HG02588 (cell line): ENCODE results near the gene LRRC27.
"Not testable (repeated sequence)": the region's sequence is repeated elsewhere in the genome, so short reads cannot be mapped to it uniquely, and the experiment has no call there.

Source experiments
- ATAC-seq: cut with Tn5 transposase; IDR thresholded peaks from one replicate; pipeline ENCODE4 v1.9.1; 2021; ENCODE audit warnings: mild to moderate bottlenecking, moderate library complexity; ENCODE audit not compliant: unreplicated experiment

LRRC27 gene

DNA sequence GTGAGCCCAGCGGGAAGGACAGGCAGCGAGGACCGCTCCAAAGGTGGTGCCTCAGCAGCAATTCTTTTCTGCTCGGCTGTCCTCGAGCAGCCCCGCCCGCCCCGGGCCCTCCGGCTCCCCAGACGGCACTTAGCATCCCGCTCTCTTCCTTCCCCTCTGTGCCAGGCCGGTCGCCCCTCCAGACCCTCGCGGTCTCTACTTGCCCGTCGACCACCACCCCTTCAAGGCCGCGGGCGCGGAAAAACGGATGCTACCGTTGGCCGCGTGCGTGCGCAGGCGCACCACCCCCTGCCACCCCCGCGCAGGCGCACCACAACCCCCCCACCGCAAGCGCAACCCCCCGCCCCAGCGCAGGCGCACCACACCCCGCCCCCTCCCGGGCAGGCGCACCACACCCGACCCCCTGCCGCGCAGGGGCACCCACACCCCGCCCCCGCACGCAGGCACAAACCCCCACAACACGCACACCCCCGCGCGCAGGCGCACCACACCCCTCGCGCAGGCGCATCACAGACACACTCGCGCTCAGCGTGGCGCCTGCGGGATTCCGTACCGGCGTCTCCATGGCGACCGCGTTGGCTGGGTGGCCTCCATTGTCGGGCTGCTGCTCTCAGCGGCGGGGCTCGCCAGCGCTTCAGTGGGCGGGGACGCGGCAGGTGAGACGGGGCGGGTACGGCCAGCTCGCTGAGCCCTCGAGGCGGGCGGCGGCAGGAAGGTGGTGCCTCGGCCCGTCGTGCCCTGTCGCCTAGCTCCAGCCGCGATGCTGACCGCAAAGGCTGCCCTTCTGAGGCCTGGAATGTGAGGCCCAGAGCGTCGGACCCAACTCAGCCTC lies at the start of gene LRRC27:
TSS of gene LRRC27 (plus strand) at position 593 of the 832 bp plus-strand sequence. CDS start 1,332 bp downstream, outside the sequence.
- ATAC-seq: peak; percentile 85

DNA sequence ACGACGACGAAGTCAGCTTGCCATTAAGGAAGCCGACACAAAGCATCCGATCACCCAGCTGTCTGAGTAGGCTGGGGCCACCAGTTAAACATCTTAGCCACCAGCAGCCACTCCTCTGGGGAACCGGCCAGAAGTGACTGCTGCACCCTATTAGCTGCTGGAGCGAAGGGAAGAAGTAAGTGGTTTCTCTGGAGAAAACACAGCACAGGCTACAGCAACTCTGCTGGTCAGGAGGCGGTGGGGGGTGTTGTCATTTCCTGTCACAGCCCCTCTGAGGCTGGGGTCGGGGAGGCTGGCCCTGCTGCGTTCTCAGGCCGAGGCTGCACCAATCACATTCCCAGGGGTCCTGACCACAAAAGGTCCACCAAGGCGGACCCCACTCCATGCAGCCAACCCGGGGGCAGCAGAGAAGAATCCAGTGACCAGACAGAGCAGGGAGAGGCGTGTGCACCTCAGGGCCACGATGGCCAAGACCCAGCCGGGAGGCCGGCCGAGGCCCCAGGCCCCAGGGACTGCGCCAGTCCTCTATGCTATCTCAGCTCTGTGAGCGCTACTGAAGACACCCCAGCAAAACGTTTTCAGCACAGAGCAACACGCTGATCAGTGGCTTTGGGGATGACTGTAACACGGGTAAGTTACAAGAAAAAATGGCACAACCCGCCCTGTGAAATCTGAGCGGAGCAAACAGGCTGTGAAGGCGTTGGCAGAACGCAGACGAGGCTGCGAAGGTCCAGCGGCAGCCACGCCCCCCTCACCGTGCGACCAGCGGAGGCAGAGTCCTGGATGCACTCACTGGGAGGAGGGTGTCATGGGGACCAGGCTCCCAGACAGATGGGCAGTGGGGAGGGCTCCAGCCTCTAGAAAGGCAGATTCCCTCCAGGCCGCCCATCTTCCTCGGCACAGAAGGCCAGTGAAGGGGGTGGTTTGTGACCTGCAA lies 49.1 kb upstream of the LRRC27 start:
- no peak for ATAC-seq

DNA sequence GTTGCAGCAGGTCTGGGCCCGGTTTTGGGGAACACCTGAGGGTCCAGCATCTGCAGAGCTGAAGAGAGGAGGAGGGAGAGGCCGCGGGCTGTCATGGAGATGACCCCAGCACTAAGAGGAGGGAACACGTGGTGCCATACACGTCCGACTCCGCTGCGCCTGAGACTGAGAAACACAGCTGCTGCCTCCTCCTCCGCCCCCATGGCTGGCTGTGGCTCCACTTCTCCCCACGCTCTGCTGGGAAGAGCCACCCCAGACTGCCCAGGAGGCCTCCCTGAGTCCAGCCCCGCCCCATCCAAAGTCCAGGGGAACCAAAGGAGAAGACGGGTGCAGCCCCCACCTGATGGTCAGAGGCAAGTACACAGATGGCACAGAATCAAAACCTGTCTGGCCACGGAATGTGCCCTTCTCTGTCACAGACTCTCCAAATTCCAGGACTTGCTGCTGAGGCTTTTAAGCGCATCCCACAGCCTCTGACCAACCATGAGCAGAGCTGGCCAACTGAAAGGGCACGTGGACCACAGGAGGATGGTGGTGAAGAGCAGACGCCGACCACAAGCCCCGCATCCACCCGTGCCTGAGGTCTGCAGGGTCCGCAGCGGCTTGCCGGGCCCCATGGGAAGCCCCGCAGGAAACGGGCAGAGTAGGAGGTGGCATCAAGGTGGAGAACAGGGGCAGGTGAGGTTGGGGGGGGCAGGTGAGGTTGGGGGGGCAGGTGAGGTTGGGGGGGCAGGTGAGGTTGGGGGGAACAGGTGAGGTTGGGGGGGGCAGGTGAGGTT lies 48.2 kb upstream of the LRRC27 start:
- no peak for ATAC-seq

DNA sequence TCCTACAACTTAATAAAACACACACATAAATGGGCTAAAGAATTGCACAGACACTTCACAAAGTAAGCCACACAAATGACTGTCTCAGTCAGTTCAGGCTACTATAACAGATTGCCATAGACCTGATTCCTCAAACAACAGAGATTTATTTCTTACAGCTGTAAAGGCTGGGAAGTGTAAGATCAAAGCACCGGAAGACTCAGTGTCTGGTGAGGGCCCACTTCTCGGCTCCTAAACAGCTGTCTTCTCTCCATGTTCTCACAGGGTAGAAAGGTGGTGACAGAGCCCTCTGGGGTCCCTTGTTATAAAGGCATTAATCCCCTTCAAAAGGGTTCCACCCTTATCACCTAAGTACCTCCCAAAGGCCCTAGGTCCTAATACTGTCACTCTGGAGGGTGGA lies 42.6 kb upstream of the LRRC27 start:
- no peak for ATAC-seq

DNA sequence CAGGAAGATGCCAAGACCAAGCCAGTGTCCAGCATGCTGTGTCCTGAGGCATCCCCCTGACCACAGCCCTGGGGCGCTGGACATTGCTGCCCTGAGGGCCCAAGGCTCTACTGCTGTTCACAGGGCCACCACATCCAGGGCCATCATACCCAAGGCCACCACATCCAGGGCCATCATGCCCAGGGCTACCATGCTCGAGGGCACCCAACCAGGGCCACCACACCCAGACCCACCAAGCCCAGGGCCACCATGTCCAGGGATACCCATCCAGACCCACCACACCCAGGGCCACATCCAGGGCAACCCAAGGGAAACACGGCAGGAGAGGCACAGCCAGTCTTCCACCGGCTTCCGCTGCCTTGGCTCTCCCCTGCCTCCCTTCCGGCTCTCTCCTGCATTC lies 41.4 kb upstream of the LRRC27 start:
- ATAC-seq: no peak

DNA sequence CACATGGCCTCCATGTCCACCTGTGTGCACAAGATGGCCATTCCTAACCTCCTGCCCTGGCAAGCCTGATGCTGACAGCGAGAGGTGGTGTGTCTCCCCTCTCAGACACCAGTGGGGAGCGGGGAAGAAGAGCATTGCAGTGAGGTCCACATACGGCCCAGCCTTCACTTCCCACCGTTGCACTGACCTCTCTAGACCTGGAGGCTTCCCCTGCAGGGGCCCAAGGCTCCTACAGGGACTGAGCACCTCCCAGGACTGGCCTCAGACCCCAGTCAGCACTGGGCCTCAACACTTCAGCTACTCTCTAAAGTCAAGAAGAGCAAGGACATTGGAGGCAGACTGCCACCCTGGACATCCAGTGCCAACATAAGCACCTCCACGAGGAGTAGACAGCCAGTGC lies 40.2 kb upstream of the LRRC27 start:
- ATAC-seq: no peak

DNA sequence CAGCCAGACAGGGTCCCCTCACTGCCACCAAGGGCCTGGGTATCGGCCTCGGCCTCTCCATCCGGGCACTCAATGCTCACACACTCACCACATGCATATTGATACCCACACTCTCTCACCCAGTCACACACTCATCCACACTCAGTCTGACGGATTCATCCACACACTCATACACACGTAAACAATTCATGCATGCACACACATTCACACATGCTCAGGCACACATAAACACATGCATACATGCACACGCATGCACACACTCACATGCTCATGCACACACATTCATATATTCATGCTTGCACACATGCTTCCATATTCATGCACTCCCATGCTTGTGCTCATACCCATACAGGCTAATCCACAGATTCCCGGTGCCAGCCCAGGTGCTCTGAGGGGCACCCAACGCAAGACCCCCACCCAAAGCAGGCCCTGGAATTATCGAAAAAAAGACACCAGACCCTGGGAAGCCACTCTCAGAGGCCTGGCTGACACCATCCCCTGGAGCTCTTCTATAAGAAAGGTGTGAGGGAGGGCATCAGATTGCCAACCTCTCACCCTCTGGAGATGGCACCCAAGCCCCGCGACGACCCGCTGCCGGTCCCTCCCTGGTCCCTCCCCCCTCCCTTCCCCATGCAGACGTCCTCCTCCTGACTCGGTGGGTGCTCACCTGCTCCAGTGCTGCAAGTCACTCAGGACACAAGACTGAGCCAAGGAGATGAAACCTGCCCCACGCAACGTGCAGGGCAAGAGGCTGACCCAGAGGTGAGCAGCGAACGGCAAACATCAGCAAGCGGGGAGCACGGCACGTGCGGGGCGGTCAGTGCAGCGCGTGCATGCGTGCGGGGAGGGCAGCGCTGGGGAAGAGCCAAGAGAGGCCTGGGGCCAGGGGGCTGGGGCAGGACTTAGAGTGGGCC lies 39.4 kb upstream of the LRRC27 start:
- ATAC-seq: no peak

DNA sequence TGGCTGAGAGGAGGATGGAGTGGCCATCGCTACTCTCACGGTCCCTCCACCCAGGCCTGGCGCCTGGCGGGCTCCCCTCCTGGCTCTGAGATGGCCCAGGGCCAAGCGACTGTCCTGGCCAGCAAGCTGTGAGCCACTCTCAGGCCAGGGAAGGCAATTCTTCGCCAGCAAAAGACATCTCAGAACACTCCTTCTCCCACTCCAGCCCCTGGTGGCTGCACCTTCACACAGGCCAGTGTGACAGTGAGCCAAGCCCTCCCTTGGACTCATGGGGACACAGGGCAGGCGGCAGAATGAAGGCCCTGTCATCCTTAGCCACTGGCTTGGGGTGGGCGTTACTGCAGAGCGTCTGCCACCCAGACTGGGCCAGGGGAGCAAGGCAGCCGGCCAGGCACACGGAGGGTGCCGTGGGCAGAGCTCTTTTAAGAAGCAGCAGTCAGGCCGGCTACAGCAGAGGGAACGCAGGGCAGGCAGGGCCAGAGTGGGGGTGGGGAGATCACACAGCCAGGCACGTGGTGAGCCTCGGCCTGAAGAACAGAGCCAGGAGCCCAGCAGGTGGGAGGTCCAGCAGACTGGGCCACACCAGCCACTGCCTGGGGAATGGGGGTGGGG lies 38.7 kb upstream of the LRRC27 start:
- no peak for ATAC-seq

DNA sequence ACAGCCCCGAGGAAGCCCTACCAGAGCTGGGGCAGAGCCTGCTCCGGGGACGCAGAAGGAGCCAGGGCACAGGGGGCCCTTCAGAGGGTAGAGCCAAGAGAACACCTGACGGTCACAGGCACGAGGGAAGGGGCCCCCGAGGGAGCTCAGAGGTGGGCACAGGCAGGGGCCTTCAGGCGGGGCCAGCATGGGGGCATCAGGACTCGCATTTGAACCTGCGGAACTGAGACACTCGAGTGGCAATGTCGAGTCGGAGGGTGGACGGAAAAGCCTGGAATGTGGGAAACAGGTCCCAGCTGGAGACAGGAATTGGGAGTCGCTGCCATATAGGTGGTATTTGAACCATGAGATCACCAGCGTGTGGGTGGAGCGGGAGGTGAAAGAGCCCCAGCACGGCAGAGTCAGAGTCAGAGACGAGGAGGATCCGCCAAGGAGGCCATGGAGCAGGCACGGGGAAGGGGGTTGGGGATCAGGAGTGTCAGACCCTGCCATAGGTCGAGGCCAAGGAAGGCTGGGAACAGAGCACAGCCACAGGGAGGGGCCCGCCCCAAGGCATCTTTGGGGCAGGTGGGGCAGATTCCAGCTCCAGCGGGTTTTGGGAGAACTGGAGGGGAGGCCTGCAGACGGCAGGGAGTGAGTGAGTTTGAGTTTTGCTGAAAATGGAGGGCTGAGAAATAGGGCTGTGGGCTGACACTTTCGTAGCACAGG lies 38.0 kb upstream of the LRRC27 start:
- no peak for ATAC-seq

DNA sequence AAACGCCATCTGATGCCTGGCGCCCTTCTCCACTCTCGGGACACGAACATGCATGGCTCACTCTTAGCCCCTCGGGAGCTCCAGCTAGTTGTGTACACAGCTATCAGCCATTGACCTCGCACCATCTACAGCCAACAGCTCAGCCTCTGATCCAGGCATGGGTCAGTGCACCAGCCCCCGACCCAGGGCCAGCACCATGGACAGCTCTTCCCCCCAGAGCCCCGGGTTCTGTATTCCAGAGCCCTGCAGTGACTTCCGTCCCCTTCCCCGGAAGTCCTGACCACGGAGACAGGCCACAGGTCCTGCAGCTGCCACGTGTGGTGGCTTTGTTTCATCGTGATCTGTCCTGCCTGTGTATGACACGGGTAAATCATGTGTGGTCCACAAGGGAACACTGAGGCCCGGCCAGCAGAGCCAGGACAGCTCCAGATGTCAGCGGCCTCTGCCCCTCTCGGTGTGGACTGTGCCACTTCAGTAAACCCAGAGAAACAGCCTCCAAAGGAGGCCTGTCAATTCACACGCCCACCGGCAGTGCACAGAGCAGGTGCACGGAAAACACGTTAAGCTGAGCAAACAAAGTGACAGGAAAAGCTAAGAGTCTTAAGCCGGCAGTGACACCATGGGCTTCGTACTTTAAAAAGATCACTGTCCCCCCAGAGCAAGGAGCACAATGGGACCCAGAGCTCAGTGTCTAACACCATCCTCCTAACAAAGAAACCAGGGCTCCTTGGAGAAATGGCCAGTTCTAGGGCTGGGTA lies 37.3 kb upstream of the LRRC27 start:
- no peak for ATAC-seq

DNA sequence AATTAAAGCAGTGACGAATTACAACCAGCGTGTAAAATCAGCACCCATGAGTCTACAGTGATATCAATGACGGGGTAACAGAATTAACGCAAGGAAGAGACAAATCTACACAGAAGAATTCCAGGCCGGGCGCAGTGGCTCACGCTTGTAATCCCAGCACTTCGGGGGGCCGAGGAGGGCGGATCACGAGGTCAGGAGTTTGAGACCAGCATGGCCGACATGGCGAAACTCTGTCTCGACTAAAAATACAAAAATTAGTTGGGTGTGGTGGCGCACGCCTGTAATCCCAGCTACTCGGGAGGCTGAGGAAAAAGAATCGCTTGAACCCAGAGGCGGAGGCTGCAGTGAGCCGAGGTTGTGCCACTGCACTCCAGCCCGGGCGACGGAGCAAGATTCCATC lies 36.5 kb upstream of the LRRC27 start:
- ATAC-seq: not testable (repeated sequence)

DNA sequence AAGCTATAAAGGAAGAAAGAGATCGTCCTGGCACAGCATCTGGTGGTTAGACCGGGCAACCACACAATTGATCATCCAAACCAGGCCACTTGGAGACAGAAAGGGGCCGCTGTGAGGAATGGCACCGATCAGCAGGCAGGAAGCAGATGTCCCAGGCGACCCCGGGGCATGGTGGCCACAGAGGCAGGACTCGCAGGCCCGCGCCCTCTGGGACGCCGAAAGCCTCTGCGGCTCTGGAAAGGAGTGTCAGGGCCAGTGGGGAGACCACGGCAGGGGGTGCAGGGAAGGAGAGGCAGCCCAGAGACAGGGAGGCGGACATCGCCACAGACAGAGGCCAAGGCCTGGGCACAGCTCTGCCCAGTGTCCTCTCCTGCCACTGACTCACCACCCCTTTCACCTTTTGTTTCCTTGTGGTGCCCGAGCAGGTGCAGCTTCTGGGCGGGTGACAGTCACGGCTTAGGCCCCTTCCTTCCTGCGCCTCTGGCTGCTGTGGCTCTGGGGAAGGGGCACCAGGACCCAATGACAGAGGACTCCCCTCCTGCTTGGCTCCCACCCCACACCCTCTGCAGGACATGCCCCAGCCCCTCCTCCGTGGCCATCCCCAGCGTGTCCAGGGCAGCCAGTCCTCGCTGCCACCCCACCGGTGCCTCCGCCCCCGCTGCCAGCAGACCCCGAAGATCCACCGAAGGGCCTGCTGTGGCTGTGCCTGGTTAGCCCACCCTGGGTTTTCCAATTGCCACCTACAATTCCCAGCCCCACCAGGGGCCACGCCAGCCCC lies 35.1 kb upstream of the LRRC27 start:
- no peak for ATAC-seq

DNA sequence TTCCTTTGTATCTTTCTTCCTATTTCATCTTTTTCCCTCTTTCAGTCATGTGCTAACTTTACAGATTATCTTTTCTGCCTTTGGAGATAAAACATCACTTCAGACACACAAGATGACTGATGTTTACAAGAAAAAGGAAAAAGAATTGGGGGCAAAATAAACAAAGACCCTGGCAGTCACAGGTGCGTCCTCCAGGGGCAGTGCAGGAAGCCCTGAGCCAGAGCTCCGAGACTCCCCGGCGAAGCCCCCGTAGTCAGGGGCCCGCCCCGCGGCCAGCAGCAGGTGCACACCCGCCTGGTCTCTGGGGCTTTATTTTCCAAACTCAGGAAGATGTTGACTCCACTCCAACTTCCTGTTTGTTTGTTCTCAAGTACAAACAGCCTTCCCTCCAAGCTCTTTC lies 34.5 kb upstream of the LRRC27 start:
- ATAC-seq: no peak

DNA sequence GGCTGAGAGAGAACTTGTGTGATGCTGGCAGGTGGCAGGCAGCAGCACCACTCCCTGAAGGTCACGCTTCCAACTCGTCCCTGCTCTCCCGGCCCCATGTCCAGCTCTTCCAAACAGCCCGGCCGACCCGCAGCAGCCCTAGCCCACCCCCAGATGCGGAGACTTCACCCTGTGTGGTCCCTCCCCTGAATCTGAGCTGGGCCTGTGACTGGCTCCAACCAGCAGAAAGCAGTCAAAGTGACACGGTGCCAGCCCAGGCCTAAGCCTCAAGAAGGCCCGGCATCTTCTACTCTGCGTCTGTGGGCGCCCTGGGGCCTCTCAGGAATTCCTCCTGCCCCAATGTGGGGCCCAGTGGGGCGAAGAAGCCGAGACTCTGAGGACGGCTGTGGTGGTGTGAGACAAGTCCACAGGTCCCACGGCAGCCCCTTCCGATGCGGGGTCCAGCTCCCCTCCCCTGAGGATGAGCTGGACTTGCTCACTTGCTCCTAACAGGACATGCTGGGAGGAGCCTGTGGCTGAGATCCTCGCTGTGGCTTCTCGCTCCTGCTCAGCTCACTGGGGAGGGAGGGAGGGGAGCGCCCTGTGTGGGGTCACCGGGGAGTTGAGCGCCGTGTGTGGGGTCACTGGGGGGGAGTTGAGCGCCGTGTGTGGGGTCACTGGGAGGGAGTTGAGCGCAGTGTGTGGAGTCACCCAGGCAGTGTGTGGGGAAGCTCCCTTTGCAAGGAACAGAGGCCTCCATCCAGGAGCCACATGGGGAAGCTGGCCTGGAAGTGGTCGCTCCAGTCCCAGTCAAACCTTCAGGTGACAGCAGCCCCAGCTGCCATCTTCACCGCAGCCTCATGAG lies 33.7 kb upstream of the LRRC27 start:
- ATAC-seq: no peak

DNA sequence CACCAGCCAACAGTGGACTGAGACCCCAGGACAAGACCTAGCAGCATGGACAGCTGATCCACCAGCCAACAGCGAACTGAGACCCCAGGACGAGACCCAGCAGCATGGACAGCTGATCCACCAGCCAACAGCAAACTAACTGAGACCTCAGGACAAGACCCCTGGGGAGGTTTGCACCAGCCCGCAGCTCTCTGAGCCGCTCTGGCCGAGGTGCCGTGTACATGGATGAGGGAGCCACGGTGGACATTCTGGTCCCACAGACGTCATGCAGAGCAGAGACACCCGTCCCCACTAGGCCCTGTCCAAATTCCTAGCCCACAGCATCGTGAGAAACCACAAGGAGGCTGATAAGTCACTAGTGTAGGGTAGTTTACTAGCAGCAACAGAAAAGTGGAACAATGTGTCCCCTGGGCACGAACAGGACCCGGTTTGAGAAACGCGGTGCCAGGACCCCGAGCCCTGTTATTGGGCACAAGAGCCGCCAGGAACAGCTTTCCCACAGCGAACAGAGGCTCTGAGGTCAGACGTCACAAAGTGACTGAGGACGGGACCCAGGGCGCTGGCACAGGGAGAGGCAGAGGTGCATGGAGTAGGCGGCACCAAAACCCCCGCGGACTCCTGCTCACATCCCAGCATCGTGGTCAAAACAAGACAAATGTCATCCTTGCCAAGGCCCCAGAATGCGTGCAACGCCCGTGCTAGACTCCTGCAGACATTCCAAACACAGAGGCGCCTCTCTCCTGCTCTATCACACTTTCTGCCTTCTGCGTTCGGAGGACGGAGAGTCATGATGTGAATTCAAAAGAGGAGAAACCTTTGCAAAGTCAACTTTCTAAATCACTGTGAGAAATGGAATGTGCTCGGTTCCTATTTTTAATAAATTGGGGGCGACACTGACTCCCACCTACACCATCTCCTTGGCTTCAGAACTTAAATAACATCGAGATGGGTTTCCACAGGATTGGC lies 32.3 kb upstream of the LRRC27 start:
- ATAC-seq: no peak
